ENCODE measurements around the gene MPPED1.
A peak's percentile ranks its signal among the peaks of the same experiment; 100 is the strongest.

Gene MPPED1, protein sequence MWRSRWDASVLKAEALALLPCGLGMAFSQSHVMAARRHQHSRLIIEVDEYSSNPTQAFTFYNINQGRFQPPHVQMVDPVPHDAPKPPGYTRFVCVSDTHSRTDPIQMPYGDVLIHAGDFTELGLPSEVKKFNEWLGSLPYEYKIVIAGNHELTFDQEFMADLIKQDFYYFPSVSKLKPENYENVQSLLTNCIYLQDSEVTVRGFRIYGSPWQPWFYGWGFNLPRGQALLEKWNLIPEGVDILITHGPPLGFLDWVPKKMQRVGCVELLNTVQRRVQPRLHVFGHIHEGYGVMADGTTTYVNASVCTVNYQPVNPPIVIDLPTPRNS

DNA sequence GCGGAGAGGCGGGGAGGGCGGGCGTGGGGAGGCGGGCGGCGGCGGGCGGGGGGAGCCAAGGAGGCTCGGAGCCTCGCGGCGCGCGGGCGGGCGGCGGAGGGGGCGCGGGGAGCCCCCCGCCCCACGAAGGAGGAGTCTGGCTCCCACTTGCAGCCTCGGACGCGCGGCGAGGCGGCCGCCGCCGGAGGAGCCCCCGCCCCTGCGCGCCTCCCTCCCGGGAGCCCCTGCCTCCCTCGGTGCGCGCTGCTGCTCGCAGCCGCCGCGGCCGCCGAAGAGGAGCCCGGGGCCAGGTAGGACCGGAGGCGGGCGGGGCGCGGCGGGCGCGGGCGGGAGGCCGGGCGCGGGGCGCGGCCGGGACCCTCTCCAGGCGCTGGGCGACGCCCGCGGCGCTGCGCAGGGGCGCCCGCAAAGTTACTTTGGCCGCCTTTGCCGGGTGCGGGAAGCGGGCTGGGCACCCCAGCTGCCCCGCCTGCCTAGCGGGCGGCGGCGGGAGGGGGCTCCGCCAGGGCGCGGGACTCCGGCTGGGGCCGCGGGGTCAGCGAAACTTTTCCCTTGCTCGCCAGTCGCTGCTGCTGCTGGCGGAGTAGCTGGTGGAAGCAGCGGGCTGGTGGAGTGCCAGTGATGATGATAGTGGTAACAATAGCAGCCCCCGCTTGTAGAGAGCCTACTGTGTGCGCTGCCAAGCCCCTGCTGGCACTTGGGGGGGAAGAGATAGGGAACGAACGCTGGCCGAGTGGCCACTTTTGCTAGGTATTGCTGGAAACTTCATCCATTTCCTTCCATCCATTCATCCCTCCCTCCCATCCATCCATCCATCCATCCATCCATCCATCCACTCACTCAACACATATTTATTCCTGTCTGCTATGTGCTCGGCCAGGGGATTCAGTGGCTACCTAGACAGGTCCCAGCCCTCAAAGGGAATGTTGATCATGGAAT is at the start of gene MPPED1:
MPPED1 (plus strand) TSS at position 146 of the 939 bp plus-strand sequence. CDS start 12,972 bp downstream, outside the sequence.
- H3K9ac ChIP-seq (ENCODE audit: low read length in 5 of 5): no peak within 1 kb of the TSS
- H3K9me3 ChIP-seq (ENCODE audit: control insufficient read depth in 5 of 5, low read length in 5 of 5): no peaks in the 10 kb centered on the region
- H3K36me3 ChIP-seq (ENCODE audit: control insufficient read depth in 5 of 5, insufficient read depth in 5 of 5, low read length in 5 of 5): no peaks in the 10 kb centered on the region
- peaks cover 29 to 61% (median 48%) of the 10 kb centered on the region in 5 donors for H3K27me3 ChIP-seq (ENCODE audit: control insufficient read depth in 5 of 5, insufficient read depth in 4 of 5, low read length in 5 of 5)
- H3K4me3 ChIP-seq (ENCODE audit: low read depth in 1 of 5, low read length in 5 of 5): no peak within 1 kb of the TSS
- H3K27ac ChIP-seq (ENCODE audit: low read depth, low read length): no peak within 1 kb of the TSS
- H3K4me1 ChIP-seq (ENCODE audit: control insufficient read depth in 5 of 5, insufficient read depth in 5 of 5, low read length in 5 of 5): no peaks in the 10 kb centered on the region

DNA sequence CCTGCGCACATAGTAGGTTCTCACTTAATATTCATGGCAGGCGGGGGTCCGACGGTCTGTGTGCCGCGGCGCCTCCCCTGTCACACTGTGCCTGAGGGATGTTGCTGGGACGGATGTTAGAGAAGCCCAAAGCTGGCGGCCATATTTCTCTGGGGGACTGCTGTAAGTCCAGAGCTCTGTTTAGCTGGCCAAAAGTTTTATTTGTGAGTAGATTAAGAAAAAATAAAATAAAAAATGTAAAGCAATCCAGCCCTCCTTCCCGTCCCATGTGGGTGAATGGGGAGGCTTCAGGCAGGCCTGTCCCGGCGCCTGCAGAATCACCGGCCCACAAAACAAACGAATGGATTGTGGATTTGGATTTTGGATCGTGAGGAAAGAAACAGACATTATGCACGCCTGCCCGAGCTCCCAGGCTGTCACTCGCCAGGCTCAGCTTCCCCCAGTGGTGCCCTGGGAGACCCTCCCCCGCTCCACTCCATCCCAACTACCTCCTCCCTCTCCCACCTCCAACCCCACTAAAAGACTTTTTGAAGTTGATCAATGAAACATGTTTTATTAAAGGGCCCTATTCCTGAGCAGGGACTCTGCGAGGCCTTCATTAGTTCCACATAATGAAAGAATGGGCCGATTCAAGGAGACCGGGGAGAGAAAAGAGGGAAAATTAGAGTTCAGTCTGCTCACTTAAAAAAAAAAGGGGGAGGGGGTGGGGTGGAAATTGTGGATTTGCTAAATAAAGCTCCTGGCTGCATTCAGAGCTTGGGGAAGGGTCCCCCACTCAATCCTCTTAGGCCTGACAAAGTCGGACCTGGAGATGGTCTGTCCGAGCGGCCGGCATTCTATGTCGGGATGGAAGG is 48.3 kb upstream of the MPPED1 start:
- Histone ChIP-seq H3K9ac (ENCODE audit: low read length in 5 of 5) (no peak overlapping the region), H3K4me3 (ENCODE audit: low read depth in 1 of 5, low read length in 5 of 5) (no peak overlapping the region), H3K27me3 (ENCODE audit: control insufficient read depth in 5 of 5, insufficient read depth in 4 of 5, low read length in 5 of 5) (peaks cover 4 to 25% (median 10%) of the 10 kb centered on the region in 5 donors), H3K9me3 (ENCODE audit: control insufficient read depth in 5 of 5, low read length in 5 of 5) (no peaks in the 10 kb centered on the region), H3K4me1 (ENCODE audit: control insufficient read depth in 5 of 5, insufficient read depth in 5 of 5, low read length in 5 of 5) (no peaks in the 10 kb centered on the region), H3K36me3 (ENCODE audit: control insufficient read depth in 5 of 5, insufficient read depth in 5 of 5, low read length in 5 of 5) (no peaks in the 10 kb centered on the region), H3K27ac (ENCODE audit: low read depth, low read length) (no peak overlapping the region)

DNA sequence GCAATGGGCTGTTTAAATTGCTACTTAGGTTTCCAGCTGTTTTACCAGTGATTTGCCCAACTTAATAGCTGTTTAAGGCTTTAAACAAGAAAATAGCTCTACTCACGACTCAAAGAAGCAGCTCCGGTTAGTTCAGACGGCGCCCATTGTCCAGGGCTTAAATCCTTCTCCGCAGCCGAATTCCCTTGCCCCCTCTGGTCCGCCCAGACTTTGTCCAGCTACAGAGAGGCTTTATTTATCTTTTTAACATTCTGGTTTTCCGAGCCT is 47.7 kb upstream of the MPPED1 start:
- Histone ChIP-seq H3K4me3 (ENCODE audit: low read depth in 1 of 5, low read length in 5 of 5) (no peak overlapping the region), H3K9ac (ENCODE audit: low read length in 5 of 5) (no peak overlapping the region), H3K27ac (ENCODE audit: low read depth, low read length) (no peak overlapping the region), H3K4me1 (ENCODE audit: control insufficient read depth in 5 of 5, insufficient read depth in 5 of 5, low read length in 5 of 5) (no peaks in the 10 kb centered on the region), H3K27me3 (ENCODE audit: control insufficient read depth in 5 of 5, insufficient read depth in 4 of 5, low read length in 5 of 5) (peaks cover 4 to 28% (median 11%) of the 10 kb centered on the region in 5 donors), H3K36me3 (ENCODE audit: control insufficient read depth in 5 of 5, insufficient read depth in 5 of 5, low read length in 5 of 5) (no peaks in the 10 kb centered on the region), H3K9me3 (ENCODE audit: control insufficient read depth in 5 of 5, low read length in 5 of 5) (no peaks in the 10 kb centered on the region)

DNA sequence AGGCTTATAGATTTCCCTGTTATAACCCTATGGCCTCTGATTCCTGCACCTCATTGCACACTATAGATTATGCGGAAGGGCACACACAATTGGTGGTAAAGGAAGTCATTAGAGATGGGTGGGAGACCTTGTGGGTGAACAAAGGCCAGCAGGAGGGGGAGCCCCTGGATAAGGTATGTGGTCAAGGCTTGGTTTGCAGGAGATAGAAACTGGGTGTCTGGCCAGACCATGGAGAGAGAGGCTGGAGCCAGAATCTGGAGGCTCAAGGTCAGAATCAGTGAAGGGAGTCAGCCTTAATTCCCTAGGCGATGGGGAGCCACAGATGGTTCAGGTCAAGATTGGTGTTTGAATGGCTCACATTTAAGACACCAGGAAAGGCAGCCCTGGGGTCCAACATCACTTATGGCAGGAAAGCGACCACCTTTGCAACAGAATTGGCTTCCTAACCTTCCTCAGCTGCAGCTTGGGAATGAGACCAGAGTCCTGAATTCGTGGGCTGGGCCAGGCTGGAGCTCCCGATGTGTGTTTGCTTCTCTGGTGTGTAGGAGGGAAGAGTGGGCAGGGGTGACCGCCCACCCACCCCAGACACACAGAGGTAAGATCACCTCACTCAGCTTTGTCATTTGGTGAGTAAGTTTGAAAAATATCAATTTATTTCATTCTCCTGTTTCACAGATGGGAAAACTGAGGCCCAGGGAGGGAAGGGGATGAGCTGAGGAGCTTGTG is 45.9 kb upstream of the MPPED1 start:
- H3K27me3 ChIP-seq (ENCODE audit: control insufficient read depth in 5 of 5, insufficient read depth in 4 of 5, low read length in 5 of 5): peaks cover 11 to 39% (median 20%) of the 10 kb centered on the region in 5 donors
- no peaks in the 10 kb centered on the region for H3K9me3 ChIP-seq (ENCODE audit: control insufficient read depth in 5 of 5, low read length in 5 of 5)
- H3K4me1 ChIP-seq (ENCODE audit: control insufficient read depth in 5 of 5, insufficient read depth in 5 of 5, low read length in 5 of 5): no peaks in the 10 kb centered on the region
- H3K27ac ChIP-seq (ENCODE audit: low read depth, low read length): no peak overlapping the region
- no peaks in the 10 kb centered on the region for H3K36me3 ChIP-seq (ENCODE audit: control insufficient read depth in 5 of 5, insufficient read depth in 5 of 5, low read length in 5 of 5)
- no peak overlapping the region for H3K9ac ChIP-seq (ENCODE audit: low read length in 5 of 5)
- H3K4me3 ChIP-seq (ENCODE audit: low read depth in 1 of 5, low read length in 5 of 5): no peak overlapping the region

DNA sequence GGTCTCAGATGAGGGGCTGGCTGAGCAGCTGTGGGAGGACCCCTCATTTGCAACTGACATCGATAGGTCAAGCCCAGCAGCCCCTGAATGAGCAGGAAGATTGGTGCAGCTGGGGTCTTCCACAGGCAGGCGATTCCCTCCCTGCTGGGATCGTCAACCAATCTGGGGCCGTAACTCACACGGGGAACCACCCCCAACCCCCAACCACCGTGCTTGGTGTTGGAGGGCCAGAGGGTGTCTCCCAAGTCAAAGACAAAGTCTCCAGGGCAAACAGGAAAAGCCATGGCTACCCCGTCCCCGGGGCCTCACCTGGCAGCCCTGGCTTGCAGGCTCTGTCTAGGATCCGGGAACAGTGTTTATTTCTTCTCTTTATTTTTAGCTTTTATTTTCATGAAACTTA is 41.8 kb upstream of the MPPED1 start:
- no peaks in the 10 kb centered on the region for H3K36me3 ChIP-seq (ENCODE audit: control insufficient read depth in 5 of 5, insufficient read depth in 5 of 5, low read length in 5 of 5)
- no peak overlapping the region for H3K9ac ChIP-seq (ENCODE audit: low read length in 5 of 5)
- H3K4me1 ChIP-seq (ENCODE audit: control insufficient read depth in 5 of 5, insufficient read depth in 5 of 5, low read length in 5 of 5): no peaks in the 10 kb centered on the region
- H3K9me3 ChIP-seq (ENCODE audit: control insufficient read depth in 5 of 5, low read length in 5 of 5): peaks cover 3 to 9% (median 6%) of the 10 kb centered on the region in 5 donors
- no peak overlapping the region for H3K4me3 ChIP-seq (ENCODE audit: low read depth in 1 of 5, low read length in 5 of 5)
- H3K27me3 ChIP-seq (ENCODE audit: control insufficient read depth in 5 of 5, insufficient read depth in 4 of 5, low read length in 5 of 5): peaks cover 14 to 40% (median 29%) of the 10 kb centered on the region in 5 donors
- no peak overlapping the region for H3K27ac ChIP-seq (ENCODE audit: low read depth, low read length)

DNA sequence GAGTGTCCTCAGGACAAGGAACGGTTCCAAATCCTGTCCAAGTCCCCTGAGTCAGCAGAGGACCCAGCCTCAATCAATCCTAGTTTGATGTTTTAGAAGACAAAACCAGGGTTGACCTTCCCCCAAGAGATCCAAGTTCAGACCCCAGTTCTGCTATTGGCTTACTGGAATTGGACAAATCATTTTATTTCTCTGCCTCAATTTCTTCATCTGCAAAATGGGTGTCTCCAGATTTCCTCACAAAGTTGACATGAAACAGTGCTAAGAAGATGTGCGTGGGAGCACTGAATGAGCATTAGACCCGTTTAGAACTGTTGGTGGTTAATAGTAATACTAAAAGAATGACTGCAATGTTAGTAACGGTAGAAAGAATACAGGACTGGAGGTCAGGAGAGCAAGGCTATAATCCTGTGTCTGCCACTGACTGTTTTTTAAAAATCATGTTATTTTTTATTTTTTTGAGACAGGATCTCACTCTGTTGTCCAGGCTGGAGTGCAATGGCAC is 35.8 kb upstream of the MPPED1 start:
- Histone ChIP-seq H3K9ac (ENCODE audit: low read length in 5 of 5) (no peak overlapping the region), H3K4me1 (ENCODE audit: control insufficient read depth in 5 of 5, insufficient read depth in 5 of 5, low read length in 5 of 5) (peaks cover 0 to 18% (median 11%) of the 10 kb centered on the region in 5 donors), H3K9me3 (ENCODE audit: control insufficient read depth in 5 of 5, low read length in 5 of 5) (peaks cover 3 to 9% (median 6%) of the 10 kb centered on the region in 5 donors), H3K36me3 (ENCODE audit: control insufficient read depth in 5 of 5, insufficient read depth in 5 of 5, low read length in 5 of 5) (no peaks in the 10 kb centered on the region), H3K27ac (ENCODE audit: low read depth, low read length) (no peak overlapping the region), H3K4me3 (ENCODE audit: low read depth in 1 of 5, low read length in 5 of 5) (no peak overlapping the region), H3K27me3 (ENCODE audit: control insufficient read depth in 5 of 5, insufficient read depth in 4 of 5, low read length in 5 of 5) (peaks cover 3 to 25% (median 14%) of the 10 kb centered on the region in 5 donors)

DNA sequence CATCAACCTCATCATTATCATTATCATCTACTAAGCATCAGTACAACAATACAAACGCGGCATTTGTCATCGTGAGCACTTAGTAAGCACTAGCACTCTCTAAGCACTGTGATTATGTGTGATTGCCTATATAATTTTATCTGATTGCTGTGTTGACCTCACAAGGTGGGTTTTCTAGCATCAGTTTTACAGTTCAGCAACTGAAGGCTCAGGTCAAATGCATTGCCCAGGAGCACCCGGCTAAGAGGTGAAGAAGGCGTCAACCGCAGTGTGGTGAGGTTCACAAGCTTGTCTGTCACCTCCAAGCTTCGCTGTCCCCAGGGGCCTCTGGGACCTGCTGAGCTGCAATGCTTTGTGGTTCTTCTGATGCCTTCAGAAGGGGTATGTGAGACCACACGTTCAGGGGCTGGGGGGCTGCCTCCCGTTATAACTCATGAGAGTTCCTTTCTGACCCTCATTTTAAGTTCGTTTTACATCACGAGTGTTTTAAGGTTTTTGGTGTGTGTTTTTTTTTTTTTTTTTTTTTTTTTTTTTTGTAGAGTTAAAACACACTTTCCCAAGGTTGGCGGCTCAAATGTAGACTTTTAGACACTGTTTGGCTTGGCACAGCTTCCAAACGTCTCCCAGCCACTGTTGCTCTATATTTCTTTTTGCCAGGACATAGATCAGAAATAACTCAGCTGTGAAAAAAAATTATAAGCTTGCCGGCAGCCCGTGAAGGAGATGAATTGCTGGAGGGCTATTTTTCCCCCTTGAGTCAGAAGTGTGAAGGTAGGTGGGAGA is 34.9 kb upstream of the MPPED1 start:
- Histone ChIP-seq H3K36me3 (ENCODE audit: control insufficient read depth in 5 of 5, insufficient read depth in 5 of 5, low read length in 5 of 5) (no peaks in the 10 kb centered on the region), H3K4me3 (ENCODE audit: low read depth in 1 of 5, low read length in 5 of 5) (no peak overlapping the region), H3K27me3 (ENCODE audit: control insufficient read depth in 5 of 5, insufficient read depth in 4 of 5, low read length in 5 of 5) (peaks cover 0 to 18% (median 6%) of the 10 kb centered on the region in 5 donors), H3K9ac (ENCODE audit: low read length in 5 of 5) (peak overlapping the region in 1 of 5 donors; percentile 46), H3K4me1 (ENCODE audit: control insufficient read depth in 5 of 5, insufficient read depth in 5 of 5, low read length in 5 of 5) (peaks cover 0 to 18% (median 11%) of the 10 kb centered on the region in 5 donors), H3K9me3 (ENCODE audit: control insufficient read depth in 5 of 5, low read length in 5 of 5) (peaks cover 3 to 9% (median 6%) of the 10 kb centered on the region in 5 donors), H3K27ac (ENCODE audit: low read depth, low read length) (no peak overlapping the region)

DNA sequence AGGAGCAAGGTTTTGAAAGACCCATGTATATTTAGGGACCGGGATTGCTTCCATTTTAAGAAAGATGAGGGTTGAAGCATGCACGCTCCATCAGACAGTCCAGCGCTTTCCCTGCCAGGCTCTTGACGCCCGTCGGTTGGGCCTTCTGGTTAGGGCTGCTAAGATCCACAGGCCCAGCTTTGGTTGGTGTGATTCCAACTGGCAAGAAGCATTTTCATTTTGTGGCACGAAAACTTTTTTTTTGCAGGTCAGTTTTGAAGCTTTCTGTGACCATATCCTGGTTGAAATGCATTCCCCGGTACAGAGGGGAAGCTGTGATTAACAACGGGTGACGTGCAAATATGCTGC is 34.3 kb upstream of the MPPED1 start:
- H3K9me3 ChIP-seq (ENCODE audit: control insufficient read depth in 5 of 5, low read length in 5 of 5): peaks cover 3 to 9% (median 6%) of the 10 kb centered on the region in 5 donors
- no peaks in the 10 kb centered on the region for H3K36me3 ChIP-seq (ENCODE audit: control insufficient read depth in 5 of 5, insufficient read depth in 5 of 5, low read length in 5 of 5)
- no peak overlapping the region for H3K4me3 ChIP-seq (ENCODE audit: low read depth in 1 of 5, low read length in 5 of 5)
- peaks cover 0 to 18% (median 11%) of the 10 kb centered on the region in 5 donors for H3K4me1 ChIP-seq (ENCODE audit: control insufficient read depth in 5 of 5, insufficient read depth in 5 of 5, low read length in 5 of 5)
- H3K27ac ChIP-seq (ENCODE audit: low read depth, low read length): no peak overlapping the region
- H3K9ac ChIP-seq (ENCODE audit: low read length in 5 of 5): peak overlapping the region in 1 of 5 donors; percentile 46
- H3K27me3 ChIP-seq (ENCODE audit: control insufficient read depth in 5 of 5, insufficient read depth in 4 of 5, low read length in 5 of 5): peaks cover 0 to 15% (median 6%) of the 10 kb centered on the region in 5 donors

All from subcutaneous abdominal adipose tissue (tissue), 5 donors.